Hematopoietic multipotent progenitor cell treated with erythropoietin and hydrocortisone succinate and interleukin-3 and kit ligand, for 15 days (in vitro differentiated cells): ENCODE results near the gene NSUN4.
"Not testable (repeated sequence)": the region's sequence is repeated elsewhere in the genome, so short reads cannot be mapped to it uniquely, and the experiment has no call there.

ENCODE experiments used
- DNase-seq: peaks from one replicate; pipeline ENCODE4 v3.0.0-alpha.2; 2015; ENCODE audit warnings: low spot score

The NSUN4 gene

DNA sequence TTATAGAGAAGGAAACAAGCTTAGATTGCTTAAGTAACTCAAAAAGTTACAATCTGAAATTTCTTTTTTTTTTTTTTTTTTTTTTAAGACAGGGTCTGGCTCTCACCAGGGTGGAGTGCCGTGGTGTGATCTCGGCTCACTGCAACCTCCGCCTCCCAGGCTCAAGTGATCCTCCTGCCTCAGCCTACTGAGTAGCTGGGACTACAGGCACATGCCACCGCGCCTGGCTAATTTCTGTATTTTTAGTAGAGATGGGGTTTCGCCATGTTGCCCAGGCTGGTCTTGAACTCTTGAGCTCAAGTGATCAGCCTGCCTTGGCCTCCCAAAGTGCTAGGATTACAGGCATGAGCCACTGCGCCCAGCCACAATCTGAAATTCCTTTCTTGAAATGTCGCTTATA is 27.1 kb downstream of the NSUN4 start:
- not testable (repeated sequence) for DNase-seq

DNA sequence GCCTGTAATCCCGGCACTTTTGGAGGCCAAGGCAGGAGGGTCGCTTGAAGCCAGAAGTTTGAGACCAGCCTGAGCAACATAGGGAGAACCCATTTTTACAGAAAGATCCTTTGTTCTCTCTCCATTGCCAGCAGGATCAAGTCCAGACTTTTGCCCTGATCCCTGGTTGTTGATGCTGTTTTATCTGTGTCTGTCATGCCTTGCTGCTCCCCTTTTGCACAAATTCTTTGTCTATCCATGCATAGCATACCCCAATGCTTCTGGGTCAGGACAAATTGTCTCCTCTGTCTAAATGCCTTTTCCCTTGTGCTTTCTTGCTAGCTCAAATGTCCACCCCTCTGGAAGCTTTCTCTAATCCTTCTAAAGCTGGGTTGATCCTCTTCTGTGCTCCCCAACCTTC is 28.2 kb downstream of the NSUN4 start:
- no peak for DNase-seq

DNA sequence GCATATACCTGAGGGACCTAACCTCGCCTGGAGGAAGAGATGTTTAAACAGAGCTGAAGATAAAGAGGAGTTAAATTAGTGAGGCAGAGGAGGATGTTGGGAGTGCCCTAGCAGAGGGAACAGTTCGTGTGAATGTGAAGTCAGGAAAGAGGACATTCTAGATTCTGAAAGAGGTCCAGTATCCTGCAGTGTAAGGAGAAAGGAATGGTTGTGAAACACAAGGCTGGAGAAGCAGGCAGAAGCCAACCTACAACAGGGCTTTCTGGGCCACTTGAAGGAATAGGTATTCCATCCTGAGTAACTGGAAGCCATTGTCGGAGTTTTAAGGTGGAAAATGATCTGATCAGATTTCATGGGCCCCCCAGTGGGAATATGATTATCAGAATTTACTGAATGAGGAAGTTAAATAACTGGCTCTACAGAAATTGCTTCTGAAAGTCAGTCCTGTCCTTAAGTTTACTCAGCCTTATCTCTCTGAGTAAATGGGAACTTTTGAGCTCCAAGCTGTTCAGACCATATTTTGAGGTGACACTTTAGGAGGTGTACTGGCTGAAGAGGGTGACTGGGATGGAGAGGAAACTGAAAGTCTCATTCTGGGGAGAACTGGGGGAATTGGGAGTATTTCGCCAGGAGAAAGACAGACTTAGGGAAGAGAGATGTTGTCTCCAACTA is 29.1 kb downstream of the NSUN4 start:
- DNase-seq: no peak

DNA sequence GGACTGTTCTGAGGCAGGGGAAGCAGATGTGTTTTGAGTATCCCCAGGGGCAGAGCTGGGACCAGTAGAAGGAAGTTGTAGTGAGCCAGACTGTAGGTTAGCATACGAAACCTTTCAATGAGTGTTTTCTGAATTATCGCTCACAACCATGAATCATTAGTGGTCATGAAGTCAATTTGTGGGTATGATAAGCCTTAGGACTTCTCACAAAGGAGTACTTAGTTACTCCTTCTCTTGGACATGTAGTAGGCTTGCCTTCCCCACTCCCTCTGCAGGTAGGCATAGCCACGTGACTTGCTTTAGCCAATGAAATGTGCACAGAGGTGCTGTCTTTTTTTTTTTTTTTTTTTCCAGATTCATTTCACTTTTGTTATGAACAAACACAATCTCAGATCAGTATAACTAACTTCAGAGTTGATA is 29.6 kb downstream of the NSUN4 start:
- DNase-seq: no peak

DNA sequence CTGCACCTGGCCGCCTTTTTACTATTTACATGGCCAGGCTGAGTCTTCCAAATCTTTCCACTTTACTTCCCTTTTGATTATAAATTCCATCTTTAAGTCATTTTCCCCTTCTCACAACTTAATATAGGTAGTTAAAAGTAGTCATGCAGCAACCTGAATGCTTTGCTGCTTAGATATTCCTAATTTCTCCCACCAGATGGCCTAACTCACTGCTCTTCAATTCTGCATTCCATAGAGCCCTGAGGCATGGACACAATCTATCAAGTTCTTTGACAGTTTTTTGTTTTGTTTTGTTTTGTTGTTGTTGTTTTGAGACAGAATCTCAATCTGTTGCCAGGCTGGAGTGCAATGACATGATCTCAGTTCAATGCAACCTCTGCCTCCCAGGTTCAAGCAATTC is 31.8 kb downstream of the NSUN4 start:
- no peak for DNase-seq

DNA sequence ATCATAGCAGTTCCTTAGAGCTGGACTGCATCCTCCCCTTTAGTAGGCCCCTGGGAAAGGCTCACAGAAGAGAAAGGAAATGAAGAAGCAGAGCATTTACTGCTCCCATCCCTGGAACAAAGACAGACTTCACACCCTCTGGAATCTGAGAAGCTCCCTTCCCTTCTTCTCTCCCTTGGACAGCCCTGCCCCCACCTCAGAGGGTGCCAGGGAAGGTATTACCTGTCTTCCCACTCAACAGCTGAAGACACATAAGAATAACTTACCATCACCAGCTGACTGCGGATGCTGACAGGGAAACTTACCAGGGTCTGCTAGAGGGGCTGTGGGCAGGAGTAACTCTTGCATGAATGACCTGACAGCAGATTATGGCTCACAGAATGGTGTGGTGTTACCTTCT is 39.4 kb downstream of the NSUN4 start:
- DNase-seq: no peak

DNA sequence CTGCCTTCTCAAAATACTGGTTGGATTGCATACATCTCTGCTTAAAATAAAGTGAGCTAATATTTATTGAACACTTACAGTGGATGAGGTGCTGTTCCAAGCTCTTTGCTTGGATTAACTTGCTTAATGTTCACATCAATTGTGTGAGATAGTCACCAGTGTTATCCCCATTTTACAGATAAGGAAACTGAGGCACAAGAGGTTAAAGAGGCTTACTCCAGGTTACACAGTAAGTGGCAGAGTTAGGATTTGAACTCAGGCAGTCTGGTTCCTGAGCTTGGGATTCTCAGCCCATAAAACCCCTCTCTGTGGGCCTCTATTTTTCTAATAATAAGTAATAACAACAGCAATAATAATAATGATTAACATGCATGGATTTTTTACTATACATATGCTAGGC is 39.9 kb downstream of the NSUN4 start:
- no peak for DNase-seq

DNA sequence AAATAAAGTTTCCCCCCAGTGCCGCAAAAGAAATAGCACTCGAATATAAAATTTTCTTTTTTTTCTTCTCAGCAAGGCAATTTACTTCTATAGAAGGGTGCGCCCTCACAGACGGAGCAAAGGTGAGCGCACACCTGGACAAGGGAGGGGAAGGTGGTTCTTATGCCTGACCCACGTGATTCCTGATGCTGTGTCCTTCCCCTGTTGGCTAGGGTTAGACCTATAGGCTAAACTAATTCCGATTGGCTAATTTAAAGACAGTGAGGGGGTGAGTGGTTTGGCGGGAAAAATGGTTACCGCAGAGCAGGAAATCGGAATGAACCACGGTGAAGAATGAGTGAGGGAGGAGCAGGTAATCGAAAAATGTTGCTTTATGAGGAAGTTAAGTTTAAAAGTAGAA is 52.9 kb downstream of the NSUN4 start:
- DNase-seq: no peak

DNA sequence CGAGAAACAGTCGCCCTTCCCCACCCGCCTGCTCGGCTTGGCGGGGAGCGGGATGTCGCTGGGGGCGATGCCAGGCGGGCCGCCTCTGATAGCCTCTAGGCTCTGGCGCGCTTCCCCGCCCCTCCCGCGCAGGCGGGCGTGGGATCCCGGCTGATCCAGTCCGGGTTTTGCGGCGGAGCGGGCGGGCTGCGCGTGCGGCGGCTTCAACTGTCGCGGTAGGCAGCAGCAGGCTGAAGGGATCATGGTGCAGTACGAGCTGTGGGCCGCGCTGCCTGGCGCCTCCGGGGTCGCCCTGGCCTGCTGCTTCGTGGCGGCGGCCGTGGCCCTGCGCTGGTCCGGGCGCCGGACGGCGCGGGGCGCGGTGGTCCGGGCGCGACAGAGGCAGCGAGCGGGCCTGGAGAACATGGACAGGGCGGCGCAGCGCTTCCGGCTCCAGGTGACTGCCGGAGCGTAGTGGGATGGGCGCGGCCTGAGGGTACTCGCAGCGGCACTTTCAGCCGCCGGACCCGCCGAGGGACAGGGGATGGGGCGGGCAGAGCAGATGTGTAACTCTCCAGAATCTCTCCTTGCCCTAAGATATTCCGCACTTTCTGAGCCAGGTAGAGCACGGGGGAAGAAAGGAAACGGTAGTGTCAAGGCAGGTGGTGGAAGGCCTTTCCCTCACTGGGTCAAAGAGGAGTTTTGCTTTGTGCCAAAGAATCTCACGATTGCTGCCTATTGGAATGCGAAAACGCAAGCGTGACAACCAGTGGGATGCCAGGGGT is 53.7 kb downstream of the NSUN4 start, which contains the start of gene FAAH:
Gene FAAH (plus strand): TSS at position 210 of the 764 bp plus-strand sequence. CDS start 32 bp downstream, at position 242.
- DNase-seq: no peak

DNA sequence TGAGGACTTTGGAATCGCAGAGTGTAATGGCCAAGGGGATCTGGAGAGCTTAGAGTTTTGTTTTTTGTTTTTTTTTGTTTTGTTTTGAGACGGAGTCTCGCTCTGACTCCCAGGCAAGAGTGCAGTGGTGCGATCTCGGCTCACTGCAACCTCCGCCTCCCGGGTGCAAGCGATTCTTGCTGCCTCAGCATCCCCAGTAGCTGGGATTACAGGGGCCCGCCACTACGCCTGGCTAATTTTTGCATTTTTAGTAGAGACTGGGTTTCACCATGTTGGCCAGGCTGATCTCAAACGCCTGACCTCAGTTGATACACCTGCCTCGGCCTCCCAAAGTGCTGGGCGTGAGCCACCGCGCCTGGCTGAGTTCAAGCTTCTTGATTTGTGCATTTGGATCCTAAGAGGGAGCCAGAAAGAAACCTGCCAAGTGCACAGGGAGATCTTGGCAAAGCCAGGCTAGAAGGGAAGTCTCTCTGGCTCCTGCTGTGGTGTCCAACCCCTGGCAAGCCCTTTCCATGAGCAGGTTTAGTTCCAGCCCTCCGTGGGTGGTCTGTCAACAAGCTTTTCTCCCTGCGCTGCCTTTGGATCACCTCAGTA is 54.4 kb downstream of the NSUN4 start:
- no peak for DNase-seq

DNA sequence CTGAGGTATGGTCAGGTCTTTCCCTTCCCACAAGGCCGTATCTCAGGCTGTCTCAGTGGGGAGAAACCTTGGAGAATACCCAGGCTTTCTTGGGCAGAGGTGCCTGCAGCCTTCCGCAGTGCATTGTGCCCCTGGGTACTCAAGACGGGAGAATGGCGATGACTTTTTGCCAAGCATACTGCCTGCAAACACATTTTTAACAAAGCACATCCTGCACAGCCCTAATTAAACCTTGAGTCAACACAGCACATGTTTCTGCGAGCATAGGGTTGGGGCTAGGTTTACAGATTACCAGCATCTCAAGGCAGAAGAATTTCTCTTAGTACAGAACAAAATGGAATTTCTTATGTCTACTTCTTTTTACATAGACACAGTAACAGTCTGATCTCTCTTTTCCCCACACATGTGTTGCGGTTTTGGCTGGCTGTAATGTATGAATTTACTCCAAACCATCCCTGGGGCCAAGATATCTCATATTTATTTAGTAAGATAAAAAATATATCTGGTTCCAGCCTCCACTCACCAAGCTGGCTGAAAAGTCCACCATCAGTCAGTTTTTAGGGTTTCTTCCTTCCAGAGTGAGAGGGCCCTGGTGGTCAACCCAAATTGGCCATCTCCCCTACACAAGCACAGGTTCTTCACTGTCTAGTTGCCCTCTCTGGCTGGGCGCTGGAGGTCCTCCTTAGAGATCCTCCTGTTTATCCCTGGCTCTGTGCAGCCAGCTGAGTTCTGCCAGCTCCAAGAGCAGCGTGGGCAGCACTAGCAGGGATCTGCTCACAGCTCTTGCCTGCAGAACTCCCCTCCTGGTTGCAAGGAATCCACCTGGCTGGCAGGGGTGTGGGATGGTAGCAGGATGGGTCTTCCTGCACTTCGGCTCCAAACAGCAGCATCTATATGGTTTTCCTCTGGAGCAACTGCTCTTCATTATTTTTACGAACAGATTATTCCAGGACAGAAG is 56.1 kb downstream of the NSUN4 start:
- DNase-seq: no peak

DNA sequence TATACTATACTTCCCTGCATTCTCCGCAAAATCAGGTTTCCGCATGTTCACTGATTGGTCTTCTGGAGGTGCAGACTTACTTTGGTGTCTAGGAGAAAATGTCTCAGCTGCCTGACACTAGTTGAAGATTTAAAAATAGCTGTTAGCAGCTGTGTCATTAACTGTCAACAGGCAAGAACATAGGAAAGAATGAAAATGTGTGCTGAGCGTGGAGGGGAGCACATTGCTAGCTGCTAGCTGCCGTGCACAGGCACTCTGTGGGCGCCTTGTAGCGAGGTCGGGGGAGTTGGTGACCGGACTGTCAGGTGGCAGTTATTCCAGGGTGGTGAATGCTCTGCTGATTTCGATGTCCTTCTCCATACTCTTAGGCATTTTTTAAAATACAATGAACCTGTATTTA is 58.7 kb downstream of the NSUN4 start:
- DNase-seq: no peak

DNA sequence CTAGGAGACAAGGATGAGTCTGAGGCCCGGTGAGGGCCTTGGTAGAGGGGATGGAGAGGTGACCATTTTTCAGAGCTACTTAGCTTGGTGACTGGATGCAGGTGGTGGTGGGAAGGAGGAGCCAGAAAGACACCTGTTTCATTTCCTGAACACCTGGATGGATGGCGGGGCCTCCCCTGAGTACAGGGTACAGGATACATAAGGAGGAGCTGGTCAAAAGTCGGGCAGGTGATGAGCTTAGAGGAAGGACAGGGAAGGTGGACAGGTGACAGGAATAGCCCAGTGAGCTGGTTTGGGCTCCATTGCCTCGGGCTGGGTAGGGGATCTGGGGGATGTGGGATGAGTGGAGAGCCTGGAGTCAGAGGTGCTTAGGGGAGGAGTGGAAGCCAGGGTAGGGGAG is 59.8 kb downstream of the NSUN4 start:
- no peak for DNase-seq

DNA sequence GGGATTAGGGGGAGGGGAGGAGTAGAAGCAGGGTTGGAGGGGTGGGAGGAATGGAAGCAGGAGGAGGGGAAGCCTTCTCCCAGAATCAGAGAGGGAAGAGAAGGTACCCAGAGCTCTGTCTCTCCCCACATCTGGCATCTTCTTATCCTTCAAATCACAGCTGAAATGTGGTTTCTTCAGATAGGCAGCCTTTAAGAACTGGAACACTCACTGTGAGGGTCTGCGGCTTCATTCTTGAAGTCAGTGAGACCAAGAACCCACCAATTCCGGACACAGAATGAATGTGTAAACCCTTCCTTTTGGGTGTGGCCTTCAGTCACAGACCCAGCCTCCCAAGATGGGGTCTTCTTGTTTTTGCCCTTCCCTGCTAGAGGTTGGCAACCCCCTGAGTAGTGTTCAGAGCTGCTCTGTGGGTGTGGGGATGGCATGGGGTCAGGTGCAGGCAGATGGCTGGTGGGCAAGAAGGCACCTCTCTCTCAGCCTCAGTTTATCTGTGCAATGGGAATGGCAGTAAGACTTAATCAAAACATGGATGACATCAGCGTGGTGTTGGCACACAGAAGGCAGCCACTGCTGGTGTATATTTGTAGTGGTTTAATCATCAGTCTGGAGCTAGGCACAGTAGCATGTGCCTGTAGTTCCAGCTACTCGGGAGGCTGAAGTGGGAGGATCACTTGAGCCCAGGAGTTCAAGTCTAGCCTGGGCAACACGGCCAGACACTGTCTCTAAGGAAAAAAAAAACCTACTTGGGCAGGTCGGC is 60.7 kb downstream of the NSUN4 start:
- no peak for DNase-seq

DNA sequence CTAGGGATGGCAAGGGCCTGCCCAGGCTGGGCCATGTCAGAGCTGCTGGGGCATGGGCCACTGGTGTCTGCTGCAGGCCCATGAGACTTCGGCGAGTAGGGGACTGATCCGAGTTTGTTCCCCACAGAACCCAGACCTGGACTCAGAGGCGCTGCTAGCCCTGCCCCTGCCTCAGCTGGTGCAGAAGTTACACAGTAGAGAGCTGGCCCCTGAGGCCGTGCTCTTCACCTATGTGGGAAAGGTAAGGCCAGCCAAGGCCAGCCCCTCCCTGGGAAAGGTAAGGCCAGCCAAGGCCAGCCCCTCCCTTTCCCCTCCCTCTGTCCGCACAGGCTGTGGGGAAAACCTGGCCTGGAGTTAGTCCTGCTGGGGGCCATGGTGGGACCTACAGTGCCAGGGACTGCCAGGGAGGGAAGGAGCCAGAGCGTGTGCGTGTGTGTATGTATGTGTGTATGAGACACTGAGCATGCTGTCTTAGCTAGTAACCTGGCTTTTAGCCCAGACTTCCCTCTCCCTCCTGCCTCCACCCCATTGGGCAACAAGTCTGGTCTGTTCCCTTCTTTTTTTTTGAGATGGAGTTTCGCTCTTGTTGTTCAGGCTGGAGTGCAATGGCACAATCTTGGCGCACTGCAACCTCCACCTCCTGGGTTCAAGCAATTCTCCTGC is 61.5 kb downstream of the NSUN4 start:
- no peak for DNase-seq

DNA sequence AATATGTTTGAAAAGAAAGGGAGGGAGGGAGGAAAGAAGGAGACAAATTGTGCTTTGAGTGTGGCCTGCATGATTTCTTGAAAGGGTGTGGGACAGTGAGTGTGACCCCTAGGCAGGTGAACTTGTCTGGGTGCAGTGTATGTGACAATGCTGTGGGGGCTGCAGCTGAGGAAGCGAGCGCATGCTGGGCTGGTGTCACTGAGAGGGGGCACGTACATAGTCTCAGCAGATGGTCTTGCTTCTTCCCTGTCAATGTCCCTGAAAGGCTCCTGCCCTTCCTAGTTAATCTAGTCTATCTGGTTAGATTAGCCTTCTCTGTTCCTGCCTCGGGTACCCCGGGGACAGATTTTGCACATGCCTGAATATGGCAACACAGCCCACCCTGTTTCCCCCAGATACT is 63.3 kb downstream of the NSUN4 start:
- DNase-seq: no peak

DNA sequence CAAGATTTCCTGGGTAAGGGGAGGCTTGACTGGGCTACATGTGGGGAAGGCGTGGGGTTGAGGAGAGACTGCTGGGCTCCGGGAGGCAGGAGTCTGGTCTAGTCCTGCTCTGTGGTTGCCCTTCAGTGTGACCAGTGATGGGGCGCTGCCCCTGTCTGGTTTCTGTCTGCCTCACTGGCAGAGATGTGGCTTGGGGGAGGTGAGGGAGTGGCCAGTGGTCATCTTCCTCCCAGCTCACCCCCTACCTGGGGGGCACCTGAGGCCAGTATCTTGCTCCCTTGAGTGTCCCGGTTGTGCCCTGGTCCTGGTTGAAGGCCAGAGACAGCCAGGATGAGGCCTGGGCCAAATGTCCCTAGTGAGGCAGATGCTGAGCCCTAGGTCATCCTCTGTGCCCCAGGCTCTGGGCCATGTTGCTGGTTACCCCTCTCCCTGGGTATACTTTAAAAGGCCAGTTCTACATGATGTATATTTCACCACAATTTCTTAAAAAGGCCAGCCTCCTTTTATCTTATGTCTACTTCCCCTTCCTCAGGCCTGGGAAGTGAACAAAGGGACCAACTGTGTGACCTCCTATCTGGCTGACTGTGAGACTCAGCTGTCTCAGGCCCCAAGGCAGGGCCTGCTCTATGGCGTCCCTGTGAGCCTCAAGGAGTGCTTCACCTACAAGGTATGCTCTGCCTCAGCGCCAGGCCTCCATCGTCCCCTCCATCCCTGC is 64.0 kb downstream of the NSUN4 start:
- no peak for DNase-seq

DNA sequence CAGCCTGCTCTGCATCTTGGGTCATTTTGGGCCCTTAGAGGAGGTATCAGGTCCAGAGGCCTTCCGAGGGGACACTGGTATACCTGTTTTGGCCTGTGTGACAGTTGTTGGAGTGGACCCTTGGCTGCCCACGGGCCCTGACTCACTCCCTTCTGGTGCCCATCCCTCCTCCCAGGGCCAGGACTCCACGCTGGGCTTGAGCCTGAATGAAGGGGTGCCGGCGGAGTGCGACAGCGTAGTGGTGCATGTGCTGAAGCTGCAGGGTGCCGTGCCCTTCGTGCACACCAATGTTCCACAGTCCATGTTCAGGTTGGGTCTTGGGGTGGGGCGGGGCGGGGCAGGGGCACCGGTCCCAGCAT is 64.6 kb downstream of the NSUN4 start:
- DNase-seq: no peak

DNA sequence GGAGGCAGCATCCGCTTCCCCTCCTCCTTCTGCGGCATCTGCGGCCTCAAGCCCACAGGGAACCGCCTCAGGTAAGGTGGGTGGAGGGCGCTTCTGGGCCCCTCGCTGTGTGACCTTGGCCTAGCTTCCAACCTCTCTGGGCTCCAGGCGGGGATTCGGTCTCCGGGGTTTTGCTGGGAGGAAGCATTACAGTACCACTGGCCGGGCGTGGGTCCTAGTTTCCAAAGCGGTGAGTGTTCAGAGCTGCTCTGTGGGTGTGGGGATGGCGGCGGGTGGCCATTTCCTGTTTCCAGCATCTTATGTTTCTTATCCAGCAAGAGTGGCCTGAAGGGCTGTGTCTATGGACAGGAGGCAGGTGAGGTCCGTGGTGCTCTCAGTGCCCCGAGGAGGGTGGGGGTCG is 65.1 kb downstream of the NSUN4 start:
- no peak for DNase-seq

DNA sequence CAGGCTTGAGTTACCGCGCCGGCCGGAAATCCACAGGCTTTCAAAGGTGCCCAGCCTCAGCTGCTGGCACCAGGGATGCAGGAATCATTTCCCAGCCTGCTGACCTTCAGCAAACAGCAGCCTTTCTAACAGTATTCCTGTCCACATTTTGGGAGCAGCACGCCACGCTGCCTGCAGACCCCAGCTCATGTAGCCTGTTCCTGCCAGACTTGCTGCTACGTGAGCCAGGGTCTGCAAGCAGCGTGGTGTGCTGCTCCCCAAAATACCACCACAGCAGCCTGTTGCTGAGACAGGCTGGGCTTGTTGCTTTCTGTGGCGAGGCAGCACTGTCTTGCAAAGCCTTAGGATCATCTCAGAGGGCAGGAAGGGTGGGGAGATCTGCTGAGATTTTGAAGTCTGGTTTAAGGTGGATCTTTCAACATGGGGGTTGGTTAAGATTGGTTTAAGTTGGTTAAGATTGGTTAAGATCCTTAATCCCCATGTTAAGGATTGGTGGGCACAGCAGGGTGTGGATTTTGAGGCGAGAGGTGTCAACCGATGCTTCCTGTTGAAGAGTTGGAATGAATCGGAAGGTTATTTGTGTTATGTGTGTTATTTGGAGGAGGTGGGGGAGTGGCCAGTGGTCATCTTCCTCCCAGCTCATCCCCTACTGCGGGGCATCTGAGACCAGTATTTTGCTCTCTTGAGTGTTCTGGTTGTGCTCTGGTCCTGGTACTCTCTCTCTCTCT is 66.4 kb downstream of the NSUN4 start:
- no peak for DNase-seq
